Left forelimb (tissue), 1 donor: Measurements from ENCODE around the gene DCAF16.
A peak's percentile ranks its signal among the peaks of the same experiment; 100 is the strongest.
"Not testable (repeated sequence)": the region's sequence is repeated elsewhere in the genome, so short reads cannot be mapped to it uniquely, and the experiment has no call there.

Experiments used
- DNase-seq: peaks from one replicate; pipeline ENCODE4 v3.0.0-alpha.2; 2018; ENCODE audit warnings: low spot score

Gene DCAF16

GRCh38 chr4:17810260-17811077 lies at the start of gene DCAF16, which contains the start of gene NCAPG:
Gene DCAF16 (minus strand): TSS chr4:17810757. CDS start chr4:17804141, 6,616 bp downstream.
Gene NCAPG (plus strand): TSS chr4:17810979. CDS start chr4:17811078, 99 bp downstream.
- DNase-seq: peak; percentile 99

- no peak for DNase-seq
These were observed 49.3 kb upstream of the DCAF16 start for GRCh38 chr4:17859793-17860406.

- DNase-seq: no peak
These were observed 43.5 kb upstream of the DCAF16 start for GRCh38 chr4:17854036-17854435.

- no peak for DNase-seq
These were observed 41.4 kb upstream of the DCAF16 start for GRCh38 chr4:17851959-17852358.

GRCh38 chr4:17850295-17850694 lies 39.7 kb upstream of the DCAF16 start:
- DNase-seq: not testable (repeated sequence)

GRCh38 chr4:17846266-17846665 lies 35.7 kb upstream of the DCAF16 start:
- no peak for DNase-seq

- no peak for DNase-seq
These were observed 13.5 kb upstream of the DCAF16 start for GRCh38 chr4:17823871-17824669.

- no peak for DNase-seq
These were observed 6.5 kb upstream of the DCAF16 start for GRCh38 chr4:17817027-17817426.

GRCh38 chr4:17816142-17816541 lies 5.6 kb upstream of the DCAF16 start:
- DNase-seq: no peak

- no peak for DNase-seq
These were observed 3.6 kb upstream of the DCAF16 start for GRCh38 chr4:17814140-17814539.

- no peak for DNase-seq
These were observed 2.2 kb upstream of the DCAF16 start for GRCh38 chr4:17812801-17813200.

- DNase-seq: no peak
These were observed 1.6 kb upstream of the DCAF16 start for GRCh38 chr4:17812125-17812524.

GRCh38 chr4:17811078-17811603 lies 584 bp upstream of the DCAF16 start:
- no peak for DNase-seq

GRCh38 chr4:17809667-17810066 lies 890 bp downstream of the DCAF16 start:
- DNase-seq: no peak

- DNase-seq: no peak
These were observed 3.1 kb downstream of the DCAF16 start for GRCh38 chr4:17807446-17807845.

GRCh38 chr4:17805580-17806155 lies 4.9 kb downstream of the DCAF16 start:
- no peak for DNase-seq

GRCh38 chr4:17797808-17798207 lies 12.7 kb downstream of the DCAF16 start:
- DNase-seq: no peak

- no peak for DNase-seq
These were observed 15.8 kb downstream of the DCAF16 start for GRCh38 chr4:17794730-17795129.

GRCh38 chr4:17788956-17789355 lies 21.6 kb downstream of the DCAF16 start:
- no peak for DNase-seq

- DNase-seq: no peak
These were observed 23.2 kb downstream of the DCAF16 start for GRCh38 chr4:17787315-17787714.

GRCh38 chr4:17786567-17786966 lies 24.0 kb downstream of the DCAF16 start:
- DNase-seq: no peak

- DNase-seq: no peak
These were observed 24.7 kb downstream of the DCAF16 start for GRCh38 chr4:17785858-17786257.
